H9 (cell line): ENCODE data around the gene ZNF175. TPM values are rescaled to one million over a fixed set of nuclear protein-coding genes. Genes with fewer than 3 reads are reported as not detected.

Source experiments
- DNase-seq: peaks from one replicate; pipeline ENCODE4 v3.0.0-alpha.2; 2017
- H2AFZ ChIP-seq: one replicate; pipeline ENCODE4 v1.6.1; 2013; ENCODE audit warnings: mild to moderate bottlenecking, low read length, control low read depth, moderate library complexity
- H2AK5ac ChIP-seq: 2 replicates; pipeline ENCODE4 v1.6.1; 2013; ENCODE audit warnings: low read length, control low read depth, mixed read lengths; ENCODE audit not compliant: insufficient read length
- H2BK120ac ChIP-seq: one replicate; pipeline ENCODE4 v1.6.1; 2013; ENCODE audit warnings: low read depth, mild to moderate bottlenecking, low read length, control low read depth, inconsistent platforms; ENCODE audit not compliant: poor library complexity, severe bottlenecking
- H2BK12ac ChIP-seq: 2 replicates; pipeline ENCODE4 v1.6.1; 2013; ENCODE audit warnings: low read length, control low read depth, mixed read lengths, low read depth; ENCODE audit not compliant: insufficient read length
- H2BK15ac ChIP-seq: 2 replicates; pipeline ENCODE4 v1.6.1; 2013; ENCODE audit warnings: low read depth, low read length, control low read depth
- H2BK20ac ChIP-seq: one replicate; pipeline ENCODE4 v1.6.1; 2013; ENCODE audit warnings: low read depth, mild to moderate bottlenecking, low read length, control low read depth, inconsistent platforms; ENCODE audit not compliant: poor library complexity, severe bottlenecking
- H2BK5ac ChIP-seq: 2 replicates; pipeline ENCODE4 v1.6.1; 2013; ENCODE audit warnings: low read length, control low read depth, mixed read lengths; ENCODE audit not compliant: insufficient read length
- H3K14ac ChIP-seq: 2 replicates; pipeline ENCODE4 v1.6.1; 2013; ENCODE audit warnings: low read length, control low read depth; ENCODE audit not compliant: insufficient read depth
- H3K18ac ChIP-seq: 2 replicates; pipeline ENCODE4 v1.6.1; 2013; ENCODE audit warnings: low read depth, mild to moderate bottlenecking, mixed read lengths, low read length, control low read depth; ENCODE audit not compliant: insufficient read length
- H3K23ac ChIP-seq: 2 replicates; pipeline ENCODE4 v1.6.1; 2013; ENCODE audit warnings: low read length, control low read depth, mixed read lengths, low read depth; ENCODE audit not compliant: insufficient read length
- H3K23me2 ChIP-seq: 2 replicates; pipeline ENCODE4 v1.6.1; 2013; ENCODE audit warnings: low read depth, mild to moderate bottlenecking, mixed read lengths, low read length, control low read depth; ENCODE audit not compliant: insufficient read length, poor library complexity, severe bottlenecking
- H3K27ac ChIP-seq: 2 replicates; pipeline ENCODE4 v1.5.1; 2013; ENCODE audit warnings: low read length, control low read depth, mixed read lengths, low read depth; ENCODE audit not compliant: insufficient read length
- H3K27me3 ChIP-seq: 2 replicates; pipeline ENCODE4 v1.6.1; 2013; ENCODE audit warnings: low read length, control low read depth, inconsistent platforms; ENCODE audit not compliant: insufficient read depth
- H3K4ac ChIP-seq: 2 replicates; pipeline ENCODE4 v1.6.1; 2013; ENCODE audit warnings: low read depth, mild to moderate bottlenecking, control low read depth, inconsistent platforms, low read length, moderate library complexity
- H3K4me1 ChIP-seq: 2 replicates; pipeline ENCODE4 v1.6.1; 2013; ENCODE audit warnings: low read length, control low read depth, inconsistent platforms; ENCODE audit not compliant: insufficient read depth
- H3K4me2 ChIP-seq: 2 replicates; pipeline ENCODE4 v1.6.1; 2013; ENCODE audit warnings: low read length, control low read depth, mixed read lengths; ENCODE audit not compliant: insufficient read length, insufficient read depth
- H3K56ac ChIP-seq: 2 replicates; pipeline ENCODE4 v1.6.1; 2013; ENCODE audit warnings: low read depth, mild to moderate bottlenecking, mixed read lengths, low read length, control low read depth; ENCODE audit not compliant: insufficient read length
- H3K79me1 ChIP-seq: 2 replicates; pipeline ENCODE4 v1.6.1; 2013; ENCODE audit warnings: low read depth, mild to moderate bottlenecking, moderate library complexity, low read length, control low read depth, inconsistent platforms; ENCODE audit not compliant: insufficient read depth, poor library complexity, severe bottlenecking
- H3K79me2 ChIP-seq: 2 replicates; pipeline ENCODE4 v1.6.1; 2013; ENCODE audit warnings: low read length, control low read depth, inconsistent platforms; ENCODE audit not compliant: insufficient read depth
- H3K9ac ChIP-seq: 2 replicates; pipeline ENCODE4 v1.6.1; 2013; ENCODE audit warnings: low read length, control low read depth, mixed read lengths; ENCODE audit not compliant: insufficient read length; ENCODE audit errors: extremely low read depth
- H3K9me3 ChIP-seq: one replicate; pipeline ENCODE4 v1.6.1; 2013; ENCODE audit warnings: low read depth, low read length, inconsistent platforms; ENCODE audit not compliant: control insufficient read depth
- H3T11ph ChIP-seq: one replicate; pipeline ENCODE4 v1.6.1; 2013; ENCODE audit warnings: mild to moderate bottlenecking, low read length, control low read depth, inconsistent platforms
- H4K20me1 ChIP-seq: one replicate; pipeline ENCODE4 v1.6.1; 2013; ENCODE audit not compliant: control insufficient read depth, insufficient read length, insufficient read depth
- H4K5ac ChIP-seq: 2 replicates; pipeline ENCODE4 v1.6.1; 2013; ENCODE audit warnings: low read depth, mild to moderate bottlenecking, mixed read lengths, low read length, control low read depth; ENCODE audit not compliant: insufficient read length
- H4K8ac ChIP-seq: replicated peaks from 2 replicates; pipeline ENCODE4 v1.6.1; 2013; ENCODE audit warnings: low read length, control low read depth, mixed read lengths, low read depth; ENCODE audit not compliant: insufficient read length
- H4K91ac ChIP-seq: 2 replicates; pipeline ENCODE4 v1.6.1; 2013; ENCODE audit warnings: low read depth, mild to moderate bottlenecking, moderate library complexity, mixed read lengths, low read length, control low read depth; ENCODE audit not compliant: insufficient read length
- H3K27ac Mint-ChIP-seq, 3 experiments: 2 replicates in 2 of 3; 3 replicates in 1 of 3; pipeline ENCODE4 v1.8.0; 2020 to 2021; ENCODE audit warnings: mixed read lengths in 3 of 3, mild to moderate bottlenecking in 1 of 3, moderate library complexity in 1 of 3
- H3K27me3 Mint-ChIP-seq: 2 replicates; pipeline ENCODE4 v1.8.0; 2021; ENCODE audit warnings: low read depth, mild to moderate bottlenecking, moderate library complexity, mixed read lengths
- H3K36me3 Mint-ChIP-seq, 3 experiments: 2 replicates in 2 of 3; 3 replicates in 1 of 3; pipeline ENCODE4 v1.8.0; 2020 to 2021; ENCODE audit warnings: low read depth in 3 of 3, mixed read lengths in 3 of 3; ENCODE audit not compliant: insufficient read depth in 1 of 3
- H3K4me1 Mint-ChIP-seq, 2 experiments: 2 replicates each; pipeline ENCODE4 v1.8.0; 2020; ENCODE audit warnings: mixed read lengths in 2 of 2
- H3K4me3 Mint-ChIP-seq, 2 experiments: 2 replicates in 1 of 2; 3 replicates in 1 of 2; pipeline ENCODE4 v1.8.0; 2020 to 2021; ENCODE audit warnings: mild to moderate bottlenecking in 2 of 2, mixed read lengths in 2 of 2, moderate library complexity in 1 of 2
- H3K9me3 Mint-ChIP-seq, 2 experiments: 2 replicates in 1 of 2; 3 replicates in 1 of 2; pipeline ENCODE4 v1.8.0; 2020; ENCODE audit warnings: mild to moderate bottlenecking in 2 of 2, mixed read lengths in 2 of 2, moderate library complexity in 1 of 2
- CTCF ChIP-seq: fragments of 200-600 bp; sonication (generic); conservative IDR thresholded peaks from 3 replicates; pipeline ENCODE4 v1.8.0; 2021; ENCODE audit warnings: antibody characterized with exemption, mild to moderate bottlenecking
- WGBS: extraction: QIAGEN DNeasy Blood & Tissue Kit; methylation state at CpG from one replicate; pipeline ENCODE4 v1.1.7; 2013; ENCODE audit warnings: missing lambda C conversion rate, low lambda C conversion rate, mixed read lengths; ENCODE audit not compliant: insufficient read length; ENCODE audit errors: extremely low coverage; 5-methylcytosine and 5-hydroxymethylcytosine counted together
- total RNA-seq: library from RNA; stranded (reverse); gene quantifications from 2 replicates; pipeline ENCODE4 v1.2.1, GENCODE V29; 2021

ZNF175 gene
- total RNA-seq, 1 experiment from 2014 or later = 10.7 TPM

GRCh38 chr19:51600940-51601580, 30.0 kb downstream of the ZNF175 start:
- Histone ChIP-seq H2BK12ac (no peak overlapping the region), H3K4ac (no peak overlapping the region), H3K9ac (no peak overlapping the region), H4K8ac (no peak overlapping the region), H3K4me1 (no peaks in the 10 kb centered on the region; the same call in 1 of the 2 replicates), H3K56ac (no peak overlapping the region), H3K27ac (no peak overlapping the region), H3K27me3 (no peaks in the 10 kb centered on the region), H3K23ac (no peak overlapping the region), H2BK15ac (no peak overlapping the region), H4K5ac (no peak overlapping the region), H2AK5ac (no peak overlapping the region), H2BK5ac (no peak overlapping the region), H3K4me2 (no peak overlapping the region), H2BK120ac (no peak overlapping the region), H3K79me1 (no peaks in the 10 kb centered on the region), H2AFZ (no peak overlapping the region), H3K18ac (no peak overlapping the region), H3K14ac (no peak overlapping the region), H2BK20ac (no peak overlapping the region), H4K91ac (no peak overlapping the region), H3T11ph (no peak overlapping the region), H3K23me2 (peaks cover 3% of the 10 kb centered on the region), H3K9me3 (no peaks in the 10 kb centered on the region), H3K79me2 (no peaks in the 10 kb centered on the region), H4K20me1 (no peaks in the 10 kb centered on the region)
- TF ChIP-seq CTCF = no peak
- H3K4me3 Mint-ChIP-seq = no peak overlapping the region
- H3K27ac Mint-ChIP-seq = no peak overlapping the region
- H3K27me3 Mint-ChIP-seq = peaks cover 10% of the 10 kb centered on the region
- DNase-seq = no peak
- peaks cover 57 to 75% of the 10 kb centered on the region in 2 experiments for H3K9me3 Mint-ChIP-seq
- H3K36me3 Mint-ChIP-seq = peaks cover 0 to 5% (median 4%) of the 10 kb centered on the region in 3 experiments; a peak in 2 of 7 replicates
- no CpG with 5 or more reads among the region's 59 CpGs for WGBS
- no peaks in the 10 kb centered on the region for H3K4me1 Mint-ChIP-seq
